ENCODE measurements around the gene FAXDC2.

GRCh38 chr5:154806176-154806575 is 44.2 kb downstream of the FAXDC2 start:
- no peak for TF ChIP-seq EZH2 (IDR thresholded peaks at IDR 0.05; ENCODE audit: low read depth, low read length, severe bottlenecking)
- TF ChIP-seq EP300 (IDR thresholded peaks at IDR 0.05; ENCODE audit: borderline replicate concordance in 1 of 2, low read depth in 2 of 2, low read length in 2 of 2): no peak
- no peak for TF ChIP-seq RFX5 (IDR thresholded peaks at IDR 0.05; ENCODE audit: borderline replicate concordance, low read depth, low read length)
- TF ChIP-seq TAF1 (IDR thresholded peaks at IDR 0.05; ENCODE audit: low read depth, low read length): no peak
- no peak for TF ChIP-seq CEBPB (IDR thresholded peaks at IDR 0.05; ENCODE audit: low read depth, low read length)
- no peak for TF ChIP-seq CTCF (IDR thresholded peaks at IDR 0.05; ENCODE audit: control extremely low read depth in 1 of 3, insufficient read depth in 1 of 3, low read depth in 1 of 3, low read length in 3 of 3)
- no peak for TF ChIP-seq MAX (IDR thresholded peaks at IDR 0.05)
- TF ChIP-seq JUN (IDR thresholded peaks at IDR 0.05; ENCODE audit: low read depth, low read length): no peak
- no peak for TF ChIP-seq TCF12 (IDR thresholded peaks at IDR 0.05; ENCODE audit: low read depth, low read length)
